ENCODE data around the gene LRRIQ1.

Gene LRRIQ1

DNA sequence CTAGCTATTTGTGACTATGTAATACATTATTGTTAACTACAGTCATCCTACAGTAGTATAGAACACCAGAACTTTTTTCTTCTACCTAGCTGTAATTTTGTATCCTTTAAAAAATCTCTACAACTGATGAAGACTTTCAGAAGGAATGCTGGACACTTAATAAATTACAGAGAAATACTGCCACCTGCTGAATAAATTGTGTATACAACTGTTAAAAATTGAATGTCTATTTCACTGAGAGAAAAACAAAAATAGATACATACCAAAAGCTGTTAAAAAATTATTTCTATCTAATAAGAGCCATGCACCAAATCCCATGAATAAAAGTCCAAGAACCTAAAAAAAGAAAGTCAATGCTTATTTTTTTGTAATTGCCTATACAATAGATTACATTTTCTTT is 6.7 kb upstream of the LRRIQ1 start:
- H3K9me2 ChIP-seq (replicated peaks; ENCODE audit: control insufficient read depth, low read length), result no peaks in the 10 kb centered on the region
- H3K79me2 ChIP-seq (ENCODE audit: control insufficient read depth, low read length), result no peaks in the 10 kb centered on the region
- no peak overlapping the region for H3K4me2 ChIP-seq (ENCODE audit: low read length)
- 0 out of 2 replicates have a peak, but pooled peaks cover 4% of the 10 kb centered on the region for H3K9me3 ChIP-seq (ENCODE audit: control insufficient read depth, insufficient read depth, low read length)
- peaks cover 6% of the 10 kb centered on the region; the same call in 1 of the 2 replicates for H3K4me1 ChIP-seq (ENCODE audit: control insufficient read depth, low read length)
- no peaks in the 10 kb centered on the region for H3F3A ChIP-seq (ENCODE audit: control insufficient read depth, insufficient read depth)
- peak; percentile 55 for TF ChIP-seq CTCF (IDR thresholded peaks at IDR 0.05; ENCODE audit: low read depth, low read length, poor library complexity, severe bottlenecking)
- TF ChIP-seq EZH2phosphoT487 (IDR thresholded peaks at IDR 0.05; ENCODE audit: borderline replicate concordance, low read length), result no peak
- H3K27me3 ChIP-seq (ENCODE audit: control insufficient read depth, low read length), result no peaks in the 10 kb centered on the region
- H3K27ac ChIP-seq (ENCODE audit: low read depth, low read length), result no peak overlapping the region
- H3K36me3 ChIP-seq (ENCODE audit: control insufficient read depth, low read length), result no peaks in the 10 kb centered on the region
- no peak overlapping the region for H3K4me3 ChIP-seq (ENCODE audit: low read length)
- no peaks in the 10 kb centered on the region for H4K20me1 ChIP-seq (ENCODE audit: control insufficient read depth, insufficient read depth, low read depth, low read length)

DNA sequence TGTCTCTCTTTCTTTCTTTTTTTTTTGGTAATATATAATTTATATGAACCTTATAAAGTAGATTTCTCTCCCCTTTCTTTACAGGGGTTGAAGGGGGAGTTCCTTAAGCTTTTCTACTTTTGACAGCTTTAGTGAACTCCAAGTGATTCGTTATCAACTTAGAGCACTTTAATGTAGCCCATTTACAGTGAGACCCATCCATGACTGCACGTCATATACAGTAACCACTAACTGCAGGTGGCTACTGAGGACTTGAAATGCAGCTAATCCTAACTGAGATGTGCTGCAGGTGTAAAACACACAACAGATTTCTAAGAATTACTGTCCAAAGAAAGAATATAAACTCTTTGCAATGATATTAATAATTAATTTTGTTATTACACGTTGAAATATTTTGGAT is 582 bp downstream of the LRRIQ1 start:
- Histone ChIP-seq H3K9me3 (ENCODE audit: control insufficient read depth, insufficient read depth, low read length) (0 out of 2 replicates have a peak, but pooled peaks cover 4% of the 10 kb centered on the region), H3K79me2 (ENCODE audit: control insufficient read depth, low read length) (no peaks in the 10 kb centered on the region), H3K4me2 (ENCODE audit: low read length) (peak overlapping the region; percentile 67), H3K4me1 (ENCODE audit: control insufficient read depth, low read length) (no peaks in the 10 kb centered on the region; the same call in 1 of the 2 replicates), H3K9me2 (replicated peaks; ENCODE audit: control insufficient read depth, low read length) (no peaks in the 10 kb centered on the region), H3K4me3 (ENCODE audit: low read length) (peak overlapping the region; percentile 83), H3K27me3 (ENCODE audit: control insufficient read depth, low read length) (no peaks in the 10 kb centered on the region), H3K36me3 (ENCODE audit: control insufficient read depth, low read length) (no peaks in the 10 kb centered on the region), H3F3A (ENCODE audit: control insufficient read depth, insufficient read depth) (peaks cover 5% of the 10 kb centered on the region; the same call in 1 of the 2 replicates), H4K20me1 (ENCODE audit: control insufficient read depth, insufficient read depth, low read depth, low read length) (no peaks in the 10 kb centered on the region), H3K27ac (ENCODE audit: low read depth, low read length) (no peak overlapping the region)
- TF ChIP-seq CTCF (IDR thresholded peaks at IDR 0.05; ENCODE audit: low read depth, low read length, poor library complexity, severe bottlenecking) (no peak), EZH2phosphoT487 (IDR thresholded peaks at IDR 0.05; ENCODE audit: borderline replicate concordance, low read length) (no peak)

GRCh38 chr12:85041395-85041794 is 5.2 kb downstream of the LRRIQ1 start:
- Histone ChIP-seq H3F3A (ENCODE audit: control insufficient read depth, insufficient read depth) (peaks cover 5% of the 10 kb centered on the region; the same call in 1 of the 2 replicates), H3K27ac (ENCODE audit: low read depth, low read length) (no peak overlapping the region), H3K9me2 (replicated peaks; ENCODE audit: control insufficient read depth, low read length) (no peaks in the 10 kb centered on the region), H3K4me2 (ENCODE audit: low read length) (no peak overlapping the region), H4K20me1 (ENCODE audit: control insufficient read depth, insufficient read depth, low read depth, low read length) (no peaks in the 10 kb centered on the region), H3K79me2 (ENCODE audit: control insufficient read depth, low read length) (no peaks in the 10 kb centered on the region), H3K4me3 (ENCODE audit: low read length) (no peak overlapping the region), H3K36me3 (ENCODE audit: control insufficient read depth, low read length) (no peaks in the 10 kb centered on the region), H3K9me3 (ENCODE audit: control insufficient read depth, insufficient read depth, low read length) (no peaks in the 10 kb centered on the region), H3K27me3 (ENCODE audit: control insufficient read depth, low read length) (no peaks in the 10 kb centered on the region), H3K4me1 (ENCODE audit: control insufficient read depth, low read length) (no peaks in the 10 kb centered on the region; the same call in 1 of the 2 replicates)
- TF ChIP-seq CTCF (IDR thresholded peaks at IDR 0.05; ENCODE audit: low read depth, low read length, poor library complexity, severe bottlenecking) (no peak), EZH2phosphoT487 (IDR thresholded peaks at IDR 0.05; ENCODE audit: borderline replicate concordance, low read length) (no peak)
